GM12878 (cell line): Measurements from ENCODE around the gene ADNP2. TPM values are rescaled to one million over a fixed set of nuclear protein-coding genes. Genes with fewer than 3 reads are reported as not detected.

Source experiments
- ATAC-seq: fragments of 200-7000 bp; cut with Tn5 transposase; 3 replicates; pipeline ENCODE4 v1.9.1; 2020; ENCODE audit warnings: mild to moderate bottlenecking, moderate library complexity
- BruUV-seq: library from RNA; stranded (reverse); fragments of 400-500 nt; replicated peaks from 2 replicates; lab custom pipeline; 2021; lab: Mats Ljungman, UMichigan
- CTCF ChIA-PET: fragments of 300-600 bp; sonication (Branson Sonifier 250); formaldehyde crosslinking; extraction: SDS; loops from one replicate; lab custom pipeline; 2021; ENCODE audit warnings: inconsistent platforms; lab: Yijun Ruan, JAX
- POLR2A ChIA-PET: fragments of 350-600 bp; formaldehyde crosslinking; extraction: SDS; loops from one replicate; lab custom pipeline; 2021; ENCODE audit warnings: inconsistent platforms; lab: Charles Lee
- RAD21 ChIA-PET: fragments of 300-600 bp; sonication (Branson Sonifier 250); formaldehyde crosslinking; loops from one replicate; lab custom pipeline; 2023; ENCODE audit warnings: antibody characterized with exemption; ENCODE audit not compliant: unreplicated experiment; lab: Charles Lee
- SMC1A ChIA-PET: fragments of 300-600 bp; sonication (Branson Sonifier 250); formaldehyde crosslinking; loops from one replicate; lab custom pipeline; 2023; ENCODE audit not compliant: unreplicated experiment, uncharacterized antibody; lab: Charles Lee
- DNase-seq: peaks from one replicate; pipeline ENCODE4 v3.0.0-alpha.2; 2011; ENCODE audit warnings: low read depth, low spot score
- FAIRE-seq: peaks from 3 replicates; lab custom pipeline; 2011; peaks lifted over from hg19 to GRCh38; lab: Jason Lieb, UNC
- H2AFZ ChIP-seq: 2 replicates; pipeline ENCODE4 v1.6.0; 2011; ENCODE audit warnings: low read depth, low read length, control low read depth; ENCODE audit not compliant: control insufficient read depth
- H3K27ac ChIP-seq: 2 replicates; pipeline ENCODE4 v1.5.1; 2011; ENCODE audit warnings: control low read depth; ENCODE audit not compliant: control insufficient read depth, insufficient read depth
- H3K27me3 ChIP-seq, 2 experiments: replicated peaks in 1 of 2; 2 replicates each; pipeline versions ENCODE4 v1.6.0 to v1.6.1; 2011; ENCODE audit warnings: low read length in 1 of 2; ENCODE audit not compliant: control insufficient read depth in 2 of 2, insufficient read depth in 2 of 2
- H3K36me3 ChIP-seq, 2 experiments: 2 replicates each; pipeline ENCODE4 v1.5.1; 2011; ENCODE audit warnings: low read length in 1 of 2; ENCODE audit not compliant: control insufficient read depth in 2 of 2, insufficient read depth in 2 of 2
- H3K4me1 ChIP-seq: 2 replicates; pipeline ENCODE4 v1.6.1; 2011; ENCODE audit warnings: mild to moderate bottlenecking, low read length, moderate library complexity, mixed read lengths; ENCODE audit not compliant: control insufficient read depth, insufficient read depth
- H3K4me2 ChIP-seq: 2 replicates; pipeline ENCODE4 v1.6.0; 2011; ENCODE audit warnings: control low read depth; ENCODE audit not compliant: control insufficient read depth, insufficient read depth
- H3K4me3 ChIP-seq: fragments of 200-600 bp; sonication (generic); 2 replicates; pipeline ENCODE4 v1.5.1; 2016
- H3K79me2 ChIP-seq: 2 replicates; pipeline ENCODE4 v1.6.0; 2011; ENCODE audit warnings: low read length; ENCODE audit not compliant: control insufficient read depth, insufficient read depth
- H3K9ac ChIP-seq: 2 replicates; pipeline ENCODE4 v1.8.0; 2011; ENCODE audit warnings: low read length, control low read depth, mixed read lengths; ENCODE audit not compliant: control insufficient read depth, insufficient read depth
- H3K9me3 ChIP-seq: replicated peaks from 3 replicates; pipeline ENCODE4 v1.5.1; 2011; ENCODE audit warnings: mild to moderate bottlenecking, low read length; ENCODE audit not compliant: control insufficient read depth, insufficient read depth
- H4K20me1 ChIP-seq: 2 replicates; pipeline ENCODE4 v1.6.0; 2011; ENCODE audit not compliant: control insufficient read depth, insufficient read depth
- CHD1 ChIP-seq: IDR thresholded peaks from 2 replicates; pipeline ENCODE4 v1.6.1; 2012; ENCODE audit warnings: low read depth, low read length, improper control_type of control experiment
- GABPA ChIP-seq: IDR thresholded peaks from 2 replicates; pipeline ENCODE4 v1.6.1; 2014; ENCODE audit warnings: antibody characterized with exemption, low read depth, mild to moderate bottlenecking, inconsistent platforms
- PAX5 ChIP-seq: IDR thresholded peaks from 2 replicates; pipeline ENCODE4 v1.6.1; 2011; ENCODE audit warnings: low read depth, low read length, borderline replicate concordance
- PAX8 ChIP-seq: fragments of 450-650 bp; IDR thresholded peaks from 2 replicates; pipeline ENCODE4 v1.6.1; 2017; ENCODE audit warnings: mild to moderate bottlenecking, moderate library complexity
- RB1 ChIP-seq: fragments of 450-650 bp; formaldehyde crosslinking; IDR thresholded peaks from 2 replicates; pipeline ENCODE4 v1.6.1; 2017; ENCODE audit warnings: mild to moderate bottlenecking, borderline replicate concordance
- RUNX3 ChIP-seq: IDR thresholded peaks from 2 replicates; pipeline ENCODE4 v1.6.1; 2012; ENCODE audit warnings: low read length, inconsistent platforms
- SIN3A ChIP-seq: IDR thresholded peaks from 2 replicates; pipeline ENCODE4 v1.6.1; 2012; ENCODE audit warnings: low read depth, low read length, improper control_type of control experiment
- WGBS: methylation state at CpG from one replicate; pipeline ENCODE4 v1.1.6; 2016; ENCODE audit warnings: low lambda C conversion rate; ENCODE audit not compliant: insufficient replicate concordance, insufficient coverage; ENCODE audit errors: missing lambda C conversion rate; 5-methylcytosine and 5-hydroxymethylcytosine counted together
- in situ Hi-C: fragments of 300-500 bp; cut with MboI; formaldehyde crosslinking; loops from 9 replicates; pipeline ENCODE4 v1.14.3; 2018; ENCODE audit warnings: mixed read lengths
- intact Hi-C: fragments of 100-400 bp; cut with micrococcal nuclease; formaldehyde crosslinking; loops from one replicate; pipeline ENCODE4 v1.14.2; 2022; ENCODE audit not compliant: unreplicated experiment
- polyA plus RNA-seq, 11 experiments: library from polyadenylated mRNA; depleted of rRNA in 4 of 11; unstranded in 6 of 11; stranded (reverse) in 5 of 11; fragments of >200 nt; fragmentation: Nextera tagmentation in 4 of 11; fragmentation: Illumina TruSeq in 1 of 11; extraction: Ambion mirVana in 4 of 11; extraction: Trizol in 1 of 11; gene quantifications; 1 replicate in 1 of 11; 2 replicates in 10 of 11; pipeline versions ENCODE4 v1.2.1 to v1.2.3, GENCODE V29; 2011 to 2016; ENCODE audit warnings: inconsistent platforms in 2 of 11, missing spikeins in 2 of 11, low read depth in 1 of 11
- total RNA-seq, 4 experiments: library from RNA; depleted of rRNA in 3 of 4; stranded (reverse); fragments of >200 nt in 3 of 4; fragmentation: Illumina TruSeq in 1 of 4; extraction: Trizol in 1 of 4; gene quantifications; 2 replicates each; pipeline versions ENCODE4 v1.2.1 to v1.2.3, GENCODE V29; 2013 to 2021
- TF ChIP-seq, protein P1 (sequence below): IDR thresholded peaks from 2 replicates; pipeline ENCODE4 v1.6.1; 2012; ENCODE audit warnings: low read depth, low read length, improper control_type of control experiment
- TF ChIP-seq, protein P2 (sequence below): fragments of 450-650 bp; formaldehyde crosslinking; IDR thresholded peaks from 2 replicates; pipeline ENCODE4 v1.4.0; 2020; ENCODE audit warnings: mild to moderate bottlenecking, moderate library complexity
- TF ChIP-seq, protein P3 (sequence below): IDR thresholded peaks from 2 replicates; pipeline ENCODE4 v1.6.1; 2012; ENCODE audit warnings: low read depth, low read length, improper control_type of control experiment

ADNP2 gene
- total and polyA plus RNA-seq, 10 of the 15 experiments (the other 5 are each of a cell fraction or from before 2014, with no cell fraction given), result 3.7 to 25.1 (median 13.0) TPM

DNA sequence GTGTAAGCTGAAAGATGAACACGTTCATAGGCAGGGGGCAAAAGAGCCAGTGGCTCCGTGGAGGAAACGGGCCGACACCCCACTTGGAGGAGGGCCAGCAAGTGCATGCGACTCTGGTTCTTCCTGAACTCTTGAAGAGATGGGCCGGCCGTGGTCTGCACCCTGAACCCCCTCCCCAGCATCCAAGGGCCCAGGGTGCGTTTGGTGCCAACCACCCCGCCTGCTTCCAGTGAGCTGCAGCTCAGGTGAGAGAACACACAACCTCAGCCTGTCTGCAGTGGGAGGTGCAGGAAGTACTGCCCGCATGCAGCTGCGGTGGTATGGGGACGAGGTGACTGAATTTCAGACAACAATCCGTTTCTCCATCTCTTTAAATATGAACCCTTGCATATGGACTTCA lies 58.9 kb downstream of the ADNP2 start:
- Histone ChIP-seq H3K4me3 (no peak overlapping the region), H3K27ac (no peak overlapping the region), H3K4me1 (no peaks in the 10 kb centered on the region), H3K9me3 (peaks cover 3% of the 10 kb centered on the region; the same call in 2 of the 3 replicates), H3K9ac (no peak overlapping the region), H3K79me2 (no peaks in the 10 kb centered on the region), H3K4me2 (no peak overlapping the region), H2AFZ (no peak overlapping the region), H3K27me3 (no peaks in the 10 kb centered on the region), H4K20me1 (no peaks in the 10 kb centered on the region), H3K36me3 (no peaks in the 10 kb centered on the region)
- TF ChIP-seq RUNX3 (no peak), CHD1 (no peak), SIN3A (no peak), RB1 (no peak), GABPA (no peak), PAX8 (no peak), PAX5 (no peak)
- TF ChIP-seq, protein P1, sequence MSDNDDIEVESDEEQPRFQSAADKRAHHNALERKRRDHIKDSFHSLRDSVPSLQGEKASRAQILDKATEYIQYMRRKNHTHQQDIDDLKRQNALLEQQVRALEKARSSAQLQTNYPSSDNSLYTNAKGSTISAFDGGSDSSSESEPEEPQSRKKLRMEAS, result no peak
- TF ChIP-seq, protein P2, sequence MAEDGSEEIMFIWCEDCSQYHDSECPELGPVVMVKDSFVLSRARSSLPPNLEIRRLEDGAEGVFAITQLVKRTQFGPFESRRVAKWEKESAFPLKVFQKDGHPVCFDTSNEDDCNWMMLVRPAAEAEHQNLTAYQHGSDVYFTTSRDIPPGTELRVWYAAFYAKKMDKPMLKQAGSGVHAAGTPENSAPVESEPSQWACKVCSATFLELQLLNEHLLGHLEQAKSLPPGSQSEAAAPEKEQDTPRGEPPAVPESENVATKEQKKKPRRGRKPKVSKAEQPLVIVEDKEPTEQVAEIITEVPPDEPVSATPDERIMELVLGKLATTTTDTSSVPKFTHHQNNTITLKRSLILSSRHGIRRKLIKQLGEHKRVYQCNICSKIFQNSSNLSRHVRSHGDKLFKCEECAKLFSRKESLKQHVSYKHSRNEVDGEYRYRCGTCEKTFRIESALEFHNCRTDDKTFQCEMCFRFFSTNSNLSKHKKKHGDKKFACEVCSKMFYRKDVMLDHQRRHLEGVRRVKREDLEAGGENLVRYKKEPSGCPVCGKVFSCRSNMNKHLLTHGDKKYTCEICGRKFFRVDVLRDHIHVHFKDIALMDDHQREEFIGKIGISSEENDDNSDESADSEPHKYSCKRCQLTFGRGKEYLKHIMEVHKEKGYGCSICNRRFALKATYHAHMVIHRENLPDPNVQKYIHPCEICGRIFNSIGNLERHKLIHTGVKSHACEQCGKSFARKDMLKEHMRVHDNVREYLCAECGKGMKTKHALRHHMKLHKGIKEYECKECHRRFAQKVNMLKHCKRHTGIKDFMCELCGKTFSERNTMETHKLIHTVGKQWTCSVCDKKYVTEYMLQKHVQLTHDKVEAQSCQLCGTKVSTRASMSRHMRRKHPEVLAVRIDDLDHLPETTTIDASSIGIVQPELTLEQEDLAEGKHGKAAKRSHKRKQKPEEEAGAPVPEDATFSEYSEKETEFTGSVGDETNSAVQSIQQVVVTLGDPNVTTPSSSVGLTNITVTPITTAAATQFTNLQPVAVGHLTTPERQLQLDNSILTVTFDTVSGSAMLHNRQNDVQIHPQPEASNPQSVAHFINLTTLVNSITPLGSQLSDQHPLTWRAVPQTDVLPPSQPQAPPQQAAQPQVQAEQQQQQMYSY, result no peak
- TF ChIP-seq, protein P3, sequence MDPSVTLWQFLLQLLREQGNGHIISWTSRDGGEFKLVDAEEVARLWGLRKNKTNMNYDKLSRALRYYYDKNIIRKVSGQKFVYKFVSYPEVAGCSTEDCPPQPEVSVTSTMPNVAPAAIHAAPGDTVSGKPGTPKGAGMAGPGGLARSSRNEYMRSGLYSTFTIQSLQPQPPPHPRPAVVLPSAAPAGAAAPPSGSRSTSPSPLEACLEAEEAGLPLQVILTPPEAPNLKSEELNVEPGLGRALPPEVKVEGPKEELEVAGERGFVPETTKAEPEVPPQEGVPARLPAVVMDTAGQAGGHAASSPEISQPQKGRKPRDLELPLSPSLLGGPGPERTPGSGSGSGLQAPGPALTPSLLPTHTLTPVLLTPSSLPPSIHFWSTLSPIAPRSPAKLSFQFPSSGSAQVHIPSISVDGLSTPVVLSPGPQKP, result no peak
- intact Hi-C loops, result no loop called here
- no peak for FAIRE-seq
- CTCF ChIA-PET, result interaction anchor here (1.2 to 4.6 kb wide), 3 partner anchors 10 to 89 kb away, joined by 3 to 55 read pairs (median 19); no protein-coding TSS in a partner anchor
- no peak for DNase-seq
- no TSS peak for BruUV-seq
- WGBS, result 45% methylated on average over 13 of the region's 13 CpGs
- ATAC-seq, result no peak
- RAD21 ChIA-PET, result no interaction called here
- POLR2A ChIA-PET, result interaction anchor here (0.7 kb wide), 1 partner anchor 12 kb away, joined by 3 read pairs; no protein-coding TSS in a partner anchor
- in situ Hi-C loops, result no loop called here
- SMC1A ChIA-PET, result no interaction called here
